SK-N-SH (cell line): Measurements from ENCODE around the gene COL15A1. TPM values are rescaled to one million over a fixed set of nuclear protein-coding genes. Genes with fewer than 3 reads are reported as not detected.

Experiments
- CTCF ChIA-PET: fragments of 300-600, 350-600 bp; formaldehyde crosslinking; extraction: SDS; loops from one replicate; lab custom pipeline; 2021; lab: Yijun Ruan, JAX
- POLR2A ChIA-PET: fragments of 350-600 bp; sonication (Branson Sonifier 250); formaldehyde crosslinking; extraction: SDS; loops from one replicate; lab custom pipeline; 2020; ENCODE audit warnings: antibody characterized with exemption, inconsistent platforms; lab: Yijun Ruan, JAX
- DNase-seq: peaks from one replicate; pipeline ENCODE4 v3.0.0; 2012
- H2AFZ ChIP-seq: fragments of 200-600 bp; sonication (generic); 2 replicates; pipeline ENCODE4 v1.8.1; 2016; ENCODE audit warnings: antibody characterized with exemption, mild to moderate bottlenecking, low read depth
- H3F3A ChIP-seq: fragments of 200-600 bp; sonication (generic); replicated peaks from 2 replicates; pipeline ENCODE3; 2016; ENCODE audit warnings: antibody characterized with exemption, mild to moderate bottlenecking; ENCODE audit not compliant: insufficient read depth
- H3K27ac ChIP-seq, 2 experiments: fragments of 200-500 bp in 1 of 2; fragments of 200-600 bp in 1 of 2; sonication (Bioruptor generic) in 1 of 2; sonication (generic), shearing (Covaris generic) in 1 of 2; 2 replicates each; pipeline versions ENCODE4 v1.5.1 to v1.6.1; 2014 to 2016; ENCODE audit warnings: low read depth in 2 of 2, inconsistent platforms in 1 of 2, low read length in 1 of 2, mild to moderate bottlenecking in 1 of 2, mixed read lengths in 1 of 2
- H3K27me3 ChIP-seq: fragments of 200-600 bp; sonication (generic), shearing (Covaris generic); 2 replicates; pipeline ENCODE4 v1.6.1; 2016; ENCODE audit warnings: mixed run types; ENCODE audit not compliant: insufficient read depth
- H3K36me3 ChIP-seq, 2 experiments: fragments of 200-500 bp in 1 of 2; fragments of 200-600 bp in 1 of 2; sonication (Bioruptor generic) in 1 of 2; sonication (generic) in 1 of 2; replicated peaks in 1 of 2; 2 replicates each; pipeline versions ENCODE3 to v1.5.1; 2014 to 2016; ENCODE audit warnings: low read length in 1 of 2, mild to moderate bottlenecking in 1 of 2; ENCODE audit not compliant: insufficient read depth in 2 of 2, control insufficient read depth in 1 of 2
- H3K4me1 ChIP-seq, 2 experiments: fragments of 200-500 bp in 1 of 2; fragments of 200-600 bp in 1 of 2; sonication (Bioruptor generic) in 1 of 2; sonication (generic), shearing (Covaris generic) in 1 of 2; 2 replicates each; pipeline versions ENCODE4 v1.5.1 to v1.6.1; 2014 to 2016; ENCODE audit warnings: low read depth in 1 of 2, low read length in 1 of 2, mixed run types in 1 of 2; ENCODE audit not compliant: insufficient read depth in 2 of 2, control insufficient read depth in 1 of 2
- H3K4me2 ChIP-seq: fragments of 200-600 bp; sonication (generic), shearing (Covaris generic); 2 replicates; pipeline ENCODE4 v1.6.1; 2017; ENCODE audit warnings: mixed run types
- H3K4me3 ChIP-seq, 2 experiments: fragments of 200-500 bp in 1 of 2; fragments of 200-600 bp in 1 of 2; sonication (Bioruptor generic) in 1 of 2; sonication (generic), shearing (Covaris generic) in 1 of 2; 2 replicates each; pipeline versions ENCODE4 v1.5.1 to v1.8.1; 2014 to 2016; ENCODE audit warnings: low read depth in 2 of 2, inconsistent platforms in 1 of 2, low read length in 1 of 2, mild to moderate bottlenecking in 1 of 2, mixed read lengths in 1 of 2, moderate library complexity in 1 of 2
- H3K79me2 ChIP-seq: fragments of 200-600 bp; sonication (generic); 2 replicates; pipeline ENCODE4 v1.8.1; 2017; ENCODE audit warnings: mild to moderate bottlenecking; ENCODE audit not compliant: insufficient read depth
- H3K9ac ChIP-seq: fragments of 200-600 bp; sonication (generic); 2 replicates; pipeline ENCODE4 v1.6.1; 2017; ENCODE audit warnings: mixed run types
- H3K9me2 ChIP-seq: fragments of 200-600 bp; sonication (generic); 2 replicates; pipeline ENCODE4 v1.6.1; 2017; ENCODE audit warnings: mixed run types
- H3K9me3 ChIP-seq: fragments of 200-600 bp; sonication (generic); 2 replicates; pipeline ENCODE4 v1.6.1; 2017; ENCODE audit warnings: mixed run types, mild to moderate bottlenecking, moderate library complexity
- H4K20me1 ChIP-seq: fragments of 200-600 bp; sonication (generic); 2 replicates; pipeline ENCODE4 v1.6.1; 2017; ENCODE audit warnings: mild to moderate bottlenecking, mixed run types; ENCODE audit not compliant: insufficient read depth
- CTCF ChIP-seq: fragments of 200-600 bp; sonication (generic); IDR thresholded peaks from 2 replicates; pipeline ENCODE4 v1.6.1; 2017; ENCODE audit warnings: antibody characterized with exemption, mild to moderate bottlenecking, moderate library complexity
- ELF1 ChIP-seq: IDR thresholded peaks from 2 replicates; pipeline ENCODE4 v1.4.0; 2012
- FOXM1 ChIP-seq: IDR thresholded peaks from 2 replicates; pipeline ENCODE4 v1.4.0; 2012; ENCODE audit warnings: low read depth, mild to moderate bottlenecking
- NFIC ChIP-seq: IDR thresholded peaks from 2 replicates; pipeline ENCODE4 v1.4.0; 2012; ENCODE audit warnings: borderline replicate concordance
- PBX3 ChIP-seq: IDR thresholded peaks from 2 replicates; pipeline ENCODE4; 2012
- RCOR1 ChIP-seq: fragments of 150-350 bp; IDR thresholded peaks from 2 replicates; pipeline ENCODE4 v1.6.1; 2017; ENCODE audit warnings: antibody characterized with exemption, low read length
- RFX5 ChIP-seq: IDR thresholded peaks from 2 replicates; pipeline ENCODE4 v1.6.1; 2012; ENCODE audit warnings: mild to moderate bottlenecking, improper control_type of control experiment, low read length
- TCF12 ChIP-seq: IDR thresholded peaks from 2 replicates; pipeline ENCODE4 v1.4.0; 2012
- USF1 ChIP-seq: IDR thresholded peaks from 2 replicates; pipeline ENCODE4 v1.4.0; 2012; ENCODE audit warnings: low read depth, borderline replicate concordance
- USF2 ChIP-seq: fragments of 150-350 bp; IDR thresholded peaks from 2 replicates; pipeline ENCODE4 v1.6.1; 2017; ENCODE audit warnings: antibody characterized with exemption, low read length, low read depth, borderline replicate concordance
- YY1 ChIP-seq: IDR thresholded peaks from 2 replicates; pipeline ENCODE4 v1.4.0; 2012; ENCODE audit warnings: low read depth, mild to moderate bottlenecking
- ZBTB33 ChIP-seq: IDR thresholded peaks from 2 replicates; pipeline ENCODE4 v1.4.0; 2012; ENCODE audit warnings: low read depth, borderline replicate concordance
- WGBS: methylation state at CpG from one replicate; pipeline ENCODE4 v1.1.6; 2017; ENCODE audit warnings: low lambda C conversion rate; 5-methylcytosine and 5-hydroxymethylcytosine counted together
- polyA plus RNA-seq, 3 experiments: library from polyadenylated mRNA; depleted of rRNA; stranded (reverse); fragments of >200 nt; gene quantifications; 2 replicates each; pipeline ENCODE4 v1.2.3, GENCODE V29; 2012

Gene COL15A1
- polyA plus RNA-seq, 1 of the 3 experiments (the other 2 are of a cell fraction) = 0.84 TPM

- ChIA-PET POLR2A (no interaction called here), CTCF (interaction anchor here (0.8 to 7.2 kb wide), 8 partner anchors 10 to 171 kb away, joined by 3 to 57 read pairs (median 4); no protein-coding TSS in a partner anchor)
- DNase-seq = no peak
- no peaks in the 10 kb centered on the region for H3K9me2 ChIP-seq
- H3K4me3 ChIP-seq = no peak overlapping the region
- H3F3A ChIP-seq = peaks cover 7% of the 10 kb centered on the region
- H3K79me2 ChIP-seq = no peaks in the 10 kb centered on the region
- H3K9ac ChIP-seq = no peak overlapping the region
- no peaks in the 10 kb centered on the region for H3K36me3 ChIP-seq
- 90% methylated on average over 2 of the region's 3 CpGs for WGBS
- H2AFZ ChIP-seq = no peak overlapping the region
- H3K27ac ChIP-seq = no peak overlapping the region; a peak in 1 of 4 replicates
- H3K27me3 ChIP-seq = no peaks in the 10 kb centered on the region
- no peaks in the 10 kb centered on the region for H3K9me3 ChIP-seq
- TF ChIP-seq USF1 = no peak
- no peak for TF ChIP-seq ELF1
- TF ChIP-seq TCF12 = no peak
- no peak for TF ChIP-seq USF2
- TF ChIP-seq PBX3 = no peak
- no peak for TF ChIP-seq CTCF
- no peak for TF ChIP-seq YY1
- no peak for TF ChIP-seq ZBTB33
- no peak for TF ChIP-seq RCOR1
- no peak for TF ChIP-seq NFIC
- no peak for TF ChIP-seq FOXM1
- TF ChIP-seq RFX5 = no peak
- TF ChIP-seq, all 33 proteins: peak for 0
- H3K4me1 ChIP-seq = peaks cover 0 to 9% of the 10 kb centered on the region in 2 experiments; a peak in 1 of 4 replicates
- no peak overlapping the region for H3K4me2 ChIP-seq
- no peaks in the 10 kb centered on the region for H4K20me1 ChIP-seq
These were observed 34.1 kb downstream of the COL15A1 start for GRCh38 chr9:98977813-98978212.
